GM12878 (cell line): ENCODE results near the gene RTN4RL1. TPM values are rescaled to one million over a fixed set of nuclear protein-coding genes. Genes with fewer than 3 reads are reported as not detected.

Experiments used
- ATF2 ChIP-seq: IDR thresholded peaks from 2 replicates; pipeline ENCODE4 v1.6.1; 2012; ENCODE audit warnings: low read length, inconsistent platforms
- CBFB ChIP-seq: IDR thresholded peaks from 2 replicates; pipeline ENCODE4 v1.6.1; 2016; ENCODE audit warnings: antibody characterized with exemption, low read depth
- CHD4 ChIP-seq: fragments of 200-600 bp; sonication (generic); IDR thresholded peaks from 2 replicates; pipeline ENCODE4 v1.6.1; 2016; ENCODE audit warnings: mild to moderate bottlenecking
- EGR1 ChIP-seq, 2 experiments: IDR thresholded peaks; 1 replicate in 1 of 2; 2 replicates in 1 of 2; pipeline ENCODE4 v1.6.1; 2011 to 2012; ENCODE audit warnings: low read depth in 2 of 2, low read length in 2 of 2, borderline replicate concordance in 1 of 2, mild to moderate bottlenecking in 1 of 2, moderate library complexity in 1 of 2
- JUNB ChIP-seq: IDR thresholded peaks from 2 replicates; pipeline ENCODE4 v1.6.1; 2016; ENCODE audit warnings: antibody characterized with exemption, mild to moderate bottlenecking
- MAX ChIP-seq: IDR thresholded peaks from 2 replicates; pipeline ENCODE4 v1.6.1; 2012; ENCODE audit warnings: low read depth, low read length, improper control_type of control experiment
- NRF1 ChIP-seq: conservative IDR thresholded peaks from 2 replicates; pipeline ENCODE4 v1.6.1; 2011; ENCODE audit warnings: mild to moderate bottlenecking, low read depth, low read length, improper control_type of control experiment
- PML ChIP-seq: IDR thresholded peaks from 2 replicates; pipeline ENCODE4 v1.6.1; 2012; ENCODE audit warnings: low read length, inconsistent platforms
- RUNX3 ChIP-seq: IDR thresholded peaks from 2 replicates; pipeline ENCODE4 v1.6.1; 2012; ENCODE audit warnings: low read length, inconsistent platforms
- SMC3 ChIP-seq: IDR thresholded peaks from 2 replicates; pipeline ENCODE4 v1.6.1; 2011; ENCODE audit warnings: low read length, improper control_type of control experiment, borderline replicate concordance
- SP1 ChIP-seq: IDR thresholded peaks from one replicate; pipeline ENCODE4 v1.6.1; 2011; ENCODE audit warnings: low read depth, low read length
- SREBF1 ChIP-seq: IDR thresholded peaks from 2 replicates; pipeline ENCODE4 v1.6.1; 2012; ENCODE audit warnings: mild to moderate bottlenecking, low read length
- STAT3 ChIP-seq: IDR thresholded peaks from 2 replicates; pipeline ENCODE4 v1.6.1; 2011; ENCODE audit warnings: low read depth, low read length, improper control_type of control experiment
- ZBED1 ChIP-seq: IDR thresholded peaks from 2 replicates; pipeline ENCODE4 v1.6.1; 2016; ENCODE audit warnings: borderline replicate concordance
- ZNF207 ChIP-seq: fragments of 450-650 bp; IDR thresholded peaks from 2 replicates; pipeline ENCODE4 v1.6.1; 2014; ENCODE audit warnings: antibody characterized with exemption, mild to moderate bottlenecking, borderline replicate concordance
- ZNF217 ChIP-seq: fragments of 450-650 bp; IDR thresholded peaks from 2 replicates; pipeline ENCODE4 v1.6.1; 2017; ENCODE audit warnings: antibody characterized with exemption, mild to moderate bottlenecking
- polyA plus RNA-seq, 11 experiments: library from polyadenylated mRNA; depleted of rRNA in 4 of 11; unstranded in 6 of 11; stranded (reverse) in 5 of 11; fragments of >200 nt; fragmentation: Nextera tagmentation in 4 of 11; fragmentation: Illumina TruSeq in 1 of 11; extraction: Ambion mirVana in 4 of 11; extraction: Trizol in 1 of 11; gene quantifications; 1 replicate in 1 of 11; 2 replicates in 10 of 11; pipeline versions ENCODE4 v1.2.1 to v1.2.3, GENCODE V29; 2011 to 2016; ENCODE audit warnings: inconsistent platforms in 2 of 11, missing spikeins in 2 of 11, low read depth in 1 of 11
- total RNA-seq, 4 experiments: library from RNA; depleted of rRNA in 3 of 4; stranded (reverse); fragments of >200 nt in 3 of 4; fragmentation: Illumina TruSeq in 1 of 4; extraction: Trizol in 1 of 4; gene quantifications; 2 replicates each; pipeline versions ENCODE4 v1.2.1 to v1.2.3, GENCODE V29; 2013 to 2021
- TF ChIP-seq, protein P1 (sequence below): IDR thresholded peaks from 2 replicates; pipeline ENCODE4 v1.6.1; 2012; ENCODE audit warnings: improper control_type of control experiment, low read depth, low read length; ENCODE audit not compliant: insufficient replicate concordance
- TF ChIP-seq, protein P2 (sequence below): fragments of 150-350 bp; IDR thresholded peaks from 2 replicates; pipeline ENCODE4 v1.6.1; 2014; ENCODE audit warnings: mild to moderate bottlenecking, low read depth, low read length
- TF ChIP-seq, protein P3 (sequence below): fragments of 450-650 bp; IDR thresholded peaks from 2 replicates; pipeline ENCODE4 v1.6.1; 2017; ENCODE audit warnings: mild to moderate bottlenecking, moderate library complexity

The RTN4RL1 gene
- total and polyA plus RNA-seq, 10 of the 15 experiments (the other 5 are each of a cell fraction or from before 2014, with no cell fraction given): 0.08 to 0.11 (median 0.10) TPM; not detected in 7

GRCh38 chr17:2064520-2064971, 39.4 kb upstream of the RTN4RL1 start (continued):
- TF ChIP-seq, protein P1, sequence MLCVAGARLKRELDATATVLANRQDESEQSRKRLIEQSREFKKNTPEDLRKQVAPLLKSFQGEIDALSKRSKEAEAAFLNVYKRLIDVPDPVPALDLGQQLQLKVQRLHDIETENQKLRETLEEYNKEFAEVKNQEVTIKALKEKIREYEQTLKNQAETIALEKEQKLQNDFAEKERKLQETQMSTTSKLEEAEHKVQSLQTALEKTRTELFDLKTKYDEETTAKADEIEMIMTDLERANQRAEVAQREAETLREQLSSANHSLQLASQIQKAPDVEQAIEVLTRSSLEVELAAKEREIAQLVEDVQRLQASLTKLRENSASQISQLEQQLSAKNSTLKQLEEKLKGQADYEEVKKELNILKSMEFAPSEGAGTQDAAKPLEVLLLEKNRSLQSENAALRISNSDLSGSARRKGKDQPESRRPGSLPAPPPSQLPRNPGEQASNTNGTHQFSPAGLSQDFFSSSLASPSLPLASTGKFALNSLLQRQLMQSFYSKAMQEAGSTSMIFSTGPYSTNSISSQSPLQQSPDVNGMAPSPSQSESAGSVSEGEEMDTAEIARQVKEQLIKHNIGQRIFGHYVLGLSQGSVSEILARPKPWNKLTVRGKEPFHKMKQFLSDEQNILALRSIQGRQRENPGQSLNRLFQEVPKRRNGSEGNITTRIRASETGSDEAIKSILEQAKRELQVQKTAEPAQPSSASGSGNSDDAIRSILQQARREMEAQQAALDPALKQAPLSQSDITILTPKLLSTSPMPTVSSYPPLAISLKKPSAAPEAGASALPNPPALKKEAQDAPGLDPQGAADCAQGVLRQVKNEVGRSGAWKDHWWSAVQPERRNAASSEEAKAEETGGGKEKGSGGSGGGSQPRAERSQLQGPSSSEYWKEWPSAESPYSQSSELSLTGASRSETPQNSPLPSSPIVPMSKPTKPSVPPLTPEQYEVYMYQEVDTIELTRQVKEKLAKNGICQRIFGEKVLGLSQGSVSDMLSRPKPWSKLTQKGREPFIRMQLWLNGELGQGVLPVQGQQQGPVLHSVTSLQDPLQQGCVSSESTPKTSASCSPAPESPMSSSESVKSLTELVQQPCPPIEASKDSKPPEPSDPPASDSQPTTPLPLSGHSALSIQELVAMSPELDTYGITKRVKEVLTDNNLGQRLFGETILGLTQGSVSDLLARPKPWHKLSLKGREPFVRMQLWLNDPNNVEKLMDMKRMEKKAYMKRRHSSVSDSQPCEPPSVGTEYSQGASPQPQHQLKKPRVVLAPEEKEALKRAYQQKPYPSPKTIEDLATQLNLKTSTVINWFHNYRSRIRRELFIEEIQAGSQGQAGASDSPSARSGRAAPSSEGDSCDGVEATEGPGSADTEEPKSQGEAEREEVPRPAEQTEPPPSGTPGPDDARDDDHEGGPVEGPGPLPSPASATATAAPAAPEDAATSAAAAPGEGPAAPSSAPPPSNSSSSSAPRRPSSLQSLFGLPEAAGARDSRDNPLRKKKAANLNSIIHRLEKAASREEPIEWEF: no peak
- TF ChIP-seq STAT3: no peak
- TF ChIP-seq, protein P2, sequence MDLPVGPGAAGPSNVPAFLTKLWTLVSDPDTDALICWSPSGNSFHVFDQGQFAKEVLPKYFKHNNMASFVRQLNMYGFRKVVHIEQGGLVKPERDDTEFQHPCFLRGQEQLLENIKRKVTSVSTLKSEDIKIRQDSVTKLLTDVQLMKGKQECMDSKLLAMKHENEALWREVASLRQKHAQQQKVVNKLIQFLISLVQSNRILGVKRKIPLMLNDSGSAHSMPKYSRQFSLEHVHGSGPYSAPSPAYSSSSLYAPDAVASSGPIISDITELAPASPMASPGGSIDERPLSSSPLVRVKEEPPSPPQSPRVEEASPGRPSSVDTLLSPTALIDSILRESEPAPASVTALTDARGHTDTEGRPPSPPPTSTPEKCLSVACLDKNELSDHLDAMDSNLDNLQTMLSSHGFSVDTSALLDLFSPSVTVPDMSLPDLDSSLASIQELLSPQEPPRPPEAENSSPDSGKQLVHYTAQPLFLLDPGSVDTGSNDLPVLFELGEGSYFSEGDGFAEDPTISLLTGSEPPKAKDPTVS: no peak
- no peak for TF ChIP-seq ATF2
- TF ChIP-seq CHD4: no peak
- no peak for TF ChIP-seq JUNB
- 0 out of 2 replicates have a peak, but pooled peaks have one; percentile 59 for TF ChIP-seq ZBED1
- TF ChIP-seq CBFB: 0 out of 2 replicates have a peak, but pooled peaks have one; percentile 41
- TF ChIP-seq, protein P3, sequence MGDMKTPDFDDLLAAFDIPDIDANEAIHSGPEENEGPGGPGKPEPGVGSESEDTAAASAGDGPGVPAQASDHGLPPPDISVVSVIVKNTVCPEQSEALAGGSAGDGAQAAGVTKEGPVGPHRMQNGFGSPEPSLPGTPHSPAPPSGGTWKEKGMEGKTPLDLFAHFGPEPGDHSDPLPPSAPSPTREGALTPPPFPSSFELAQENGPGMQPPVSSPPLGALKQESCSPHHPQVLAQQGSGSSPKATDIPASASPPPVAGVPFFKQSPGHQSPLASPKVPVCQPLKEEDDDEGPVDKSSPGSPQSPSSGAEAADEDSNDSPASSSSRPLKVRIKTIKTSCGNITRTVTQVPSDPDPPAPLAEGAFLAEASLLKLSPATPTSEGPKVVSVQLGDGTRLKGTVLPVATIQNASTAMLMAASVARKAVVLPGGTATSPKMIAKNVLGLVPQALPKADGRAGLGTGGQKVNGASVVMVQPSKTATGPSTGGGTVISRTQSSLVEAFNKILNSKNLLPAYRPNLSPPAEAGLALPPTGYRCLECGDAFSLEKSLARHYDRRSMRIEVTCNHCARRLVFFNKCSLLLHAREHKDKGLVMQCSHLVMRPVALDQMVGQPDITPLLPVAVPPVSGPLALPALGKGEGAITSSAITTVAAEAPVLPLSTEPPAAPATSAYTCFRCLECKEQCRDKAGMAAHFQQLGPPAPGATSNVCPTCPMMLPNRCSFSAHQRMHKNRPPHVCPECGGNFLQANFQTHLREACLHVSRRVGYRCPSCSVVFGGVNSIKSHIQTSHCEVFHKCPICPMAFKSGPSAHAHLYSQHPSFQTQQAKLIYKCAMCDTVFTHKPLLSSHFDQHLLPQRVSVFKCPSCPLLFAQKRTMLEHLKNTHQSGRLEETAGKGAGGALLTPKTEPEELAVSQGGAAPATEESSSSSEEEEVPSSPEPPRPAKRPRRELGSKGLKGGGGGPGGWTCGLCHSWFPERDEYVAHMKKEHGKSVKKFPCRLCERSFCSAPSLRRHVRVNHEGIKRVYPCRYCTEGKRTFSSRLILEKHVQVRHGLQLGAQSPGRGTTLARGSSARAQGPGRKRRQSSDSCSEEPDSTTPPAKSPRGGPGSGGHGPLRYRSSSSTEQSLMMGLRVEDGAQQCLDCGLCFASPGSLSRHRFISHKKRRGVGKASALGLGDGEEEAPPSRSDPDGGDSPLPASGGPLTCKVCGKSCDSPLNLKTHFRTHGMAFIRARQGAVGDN: no peak
- no peak for TF ChIP-seq SMC3
- TF ChIP-seq MAX: no peak; the same call in 1 of the 2 replicates
- TF ChIP-seq ZNF217: no peak
- TF ChIP-seq NRF1: no peak
- TF ChIP-seq SREBF1: no peak
- TF ChIP-seq RUNX3: peak; percentile 1; the same call in 1 of the 2 replicates
- no peak for TF ChIP-seq SP1
- TF ChIP-seq PML: peak; percentile 21; the same call in 1 of the 2 replicates
- no peak for TF ChIP-seq ZNF207
- TF ChIP-seq EGR1 (IDR thresholded peaks at IDR 0.05; ENCODE audit: borderline replicate concordance in 1 of 2, low read depth in 2 of 2, low read length in 2 of 2): no peak
